Measurements from ENCODE around the gene UBL7.

The UBL7 gene

GRCh38 chr15:74428442-74428787 is 32.5 kb downstream of the UBL7 start:
- intact Hi-C loops (cut with micrococcal nuclease) = no loop called here
- H3K27ac Mint-ChIP-seq = peak overlapping the region; percentile 89
- H3K4me3 Mint-ChIP-seq = peak overlapping the region; percentile 72
- peaks cover 91% of the 10 kb centered on the region for H3K4me1 Mint-ChIP-seq (ENCODE audit: low read depth)
- H3K27me3 Mint-ChIP-seq = peaks cover 22% of the 10 kb centered on the region
- H3K9me3 Mint-ChIP-seq = no peaks in the 10 kb centered on the region
- peaks cover 23% of the 10 kb centered on the region for H3K36me3 Mint-ChIP-seq (ENCODE audit: low read depth)

DNA sequence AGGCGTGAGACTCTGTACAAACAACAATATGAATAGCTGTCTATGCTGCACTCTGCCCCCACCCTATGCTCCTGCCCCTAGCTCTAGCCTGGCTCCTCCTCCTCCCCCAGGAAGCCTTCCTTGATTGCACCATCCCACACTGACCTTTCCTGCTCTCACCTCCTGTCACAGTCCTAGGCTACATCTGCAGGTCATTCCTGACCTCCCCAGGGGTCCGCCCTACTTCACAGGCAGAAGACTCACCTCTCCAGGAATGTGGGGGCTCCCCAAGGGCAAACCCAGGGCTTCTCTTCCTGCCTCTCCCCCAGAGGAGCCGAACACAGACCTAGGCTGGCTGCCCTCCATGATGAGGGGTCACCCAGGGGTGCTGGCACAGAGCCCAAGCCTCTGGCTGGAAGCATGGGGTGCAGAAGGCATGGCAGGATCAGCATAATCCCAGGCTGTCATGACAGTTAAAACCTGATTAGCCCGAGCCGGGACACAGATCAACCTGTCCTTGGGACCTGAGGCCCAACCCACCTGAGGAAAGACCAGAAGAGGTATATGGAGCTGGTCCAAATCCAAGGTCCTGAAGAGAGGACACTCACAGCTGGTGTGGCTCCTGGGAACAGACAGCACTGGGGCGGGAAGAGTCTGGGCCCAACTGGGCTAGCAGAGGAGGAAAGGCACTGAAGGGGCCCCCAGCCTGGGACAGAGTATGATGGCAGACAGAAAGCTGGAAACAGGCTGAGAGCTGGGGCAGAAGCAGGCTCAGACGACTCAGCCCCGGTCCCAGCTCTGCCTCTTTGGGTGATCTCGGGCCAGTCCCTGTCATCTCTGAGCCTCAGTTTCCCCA is 33.1 kb downstream of the UBL7 start:
- Mint-ChIP-seq H3K4me1 (ENCODE audit: low read depth) (peaks cover 97% of the 10 kb centered on the region), H3K4me3 (no peak overlapping the region), H3K27me3 (peaks cover 20% of the 10 kb centered on the region), H3K9me3 (no peaks in the 10 kb centered on the region), H3K27ac (peak overlapping the region; percentile 89), H3K36me3 (ENCODE audit: low read depth) (peaks cover 23% of the 10 kb centered on the region)
- intact Hi-C loops (cut with micrococcal nuclease) = no loop called here

GRCh38 chr15:74426404-74427281 is 34.3 kb downstream of the UBL7 start:
- H3K36me3 Mint-ChIP-seq (ENCODE audit: low read depth) = peaks cover 18% of the 10 kb centered on the region
- H3K27ac Mint-ChIP-seq = peak overlapping the region; percentile 3
- intact Hi-C loops (cut with micrococcal nuclease) = no loop called here
- H3K27me3 Mint-ChIP-seq = peaks cover 9% of the 10 kb centered on the region
- no peak overlapping the region for H3K4me3 Mint-ChIP-seq
- H3K9me3 Mint-ChIP-seq = no peaks in the 10 kb centered on the region
- H3K4me1 Mint-ChIP-seq (ENCODE audit: low read depth) = peaks cover 94% of the 10 kb centered on the region

DNA sequence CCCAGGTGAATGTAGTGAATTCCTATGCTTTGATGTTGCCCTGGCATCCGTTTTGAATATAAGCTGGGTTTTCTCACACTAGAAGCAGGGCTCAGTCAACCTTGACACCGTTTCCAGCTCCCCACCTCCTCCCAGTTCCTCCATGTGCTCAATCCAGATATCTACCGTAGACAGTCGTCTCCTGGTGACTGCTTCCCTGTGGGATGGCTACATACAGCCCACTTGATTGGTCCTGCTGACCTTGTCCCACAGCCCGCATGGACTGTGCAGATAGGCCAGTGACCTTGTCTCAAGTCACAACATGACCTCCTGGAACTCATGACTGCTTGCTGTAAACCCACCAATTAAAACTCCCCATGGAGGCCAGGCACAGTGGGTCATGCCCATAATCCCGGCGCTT is 35.3 kb downstream of the UBL7 start:
- Mint-ChIP-seq H3K27me3 (peaks cover 1% of the 10 kb centered on the region), H3K9me3 (no peaks in the 10 kb centered on the region), H3K27ac (peak overlapping the region; percentile 3), H3K36me3 (ENCODE audit: low read depth) (peaks cover 18% of the 10 kb centered on the region), H3K4me3 (no peak overlapping the region), H3K4me1 (ENCODE audit: low read depth) (peaks cover 88% of the 10 kb centered on the region)
- intact Hi-C loops (cut with micrococcal nuclease) = no loop called here

- H3K4me3 Mint-ChIP-seq = no peak overlapping the region
- intact Hi-C loops (cut with micrococcal nuclease) = no loop called here
- H3K9me3 Mint-ChIP-seq = no peaks in the 10 kb centered on the region
- peak overlapping the region; percentile 17 for H3K27ac Mint-ChIP-seq
- peaks cover 88% of the 10 kb centered on the region for H3K4me1 Mint-ChIP-seq (ENCODE audit: low read depth)
- H3K36me3 Mint-ChIP-seq (ENCODE audit: low read depth) = peaks cover 18% of the 10 kb centered on the region
- peaks cover 1% of the 10 kb centered on the region for H3K27me3 Mint-ChIP-seq
These were observed 35.9 kb downstream of the UBL7 start for GRCh38 chr15:74424901-74425528.

DNA sequence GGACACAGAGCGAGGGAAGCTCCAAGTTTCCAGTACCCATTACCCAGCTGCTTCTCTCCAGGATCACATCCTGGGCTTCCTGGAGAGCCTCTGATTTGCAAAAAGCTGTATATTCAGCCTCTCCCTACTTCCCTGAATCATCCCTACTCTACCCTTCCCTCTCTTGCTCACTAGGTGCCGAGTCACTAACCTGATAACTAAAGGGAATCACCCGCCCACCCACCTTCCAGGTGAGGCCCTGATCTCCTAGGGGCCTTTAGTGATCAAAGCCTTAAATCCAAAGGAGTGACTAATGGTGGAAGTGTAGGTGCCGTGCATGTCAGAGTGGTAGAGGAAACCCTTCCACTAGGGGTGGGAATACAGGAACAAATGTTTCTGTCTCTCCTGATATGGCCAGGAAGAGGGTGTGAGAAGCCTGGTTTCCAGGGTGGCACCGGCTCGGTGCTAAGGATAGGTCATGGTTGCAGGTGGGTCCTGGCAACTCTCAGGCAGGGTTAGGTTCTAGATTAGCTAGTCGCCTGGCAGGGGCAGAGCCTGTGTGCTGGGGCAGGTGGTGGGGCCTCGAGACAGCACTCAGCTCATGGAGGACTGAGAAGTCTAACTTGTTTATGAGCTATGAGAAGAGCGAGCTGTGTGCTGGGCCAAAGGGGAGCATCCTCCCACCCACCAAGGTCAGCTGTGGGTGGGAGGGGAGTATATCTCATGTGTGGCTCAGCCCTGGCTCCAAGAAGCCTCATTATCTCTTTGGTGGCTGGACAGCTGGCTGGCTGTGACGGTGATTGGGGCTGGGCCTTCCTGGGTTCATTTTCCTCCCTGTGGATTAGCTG is 37.3 kb downstream of the UBL7 start:
- Mint-ChIP-seq H3K9me3 (no peaks in the 10 kb centered on the region), H3K27me3 (peaks cover 1% of the 10 kb centered on the region), H3K4me1 (ENCODE audit: low read depth) (peaks cover 77% of the 10 kb centered on the region), H3K4me3 (no peak overlapping the region), H3K36me3 (ENCODE audit: low read depth) (peaks cover 21% of the 10 kb centered on the region), H3K27ac (no peak overlapping the region)
- intact Hi-C loops (cut with micrococcal nuclease) = no loop called here

GRCh38 chr15:74422652-74423430 is 38.1 kb downstream of the UBL7 start:
- Mint-ChIP-seq H3K4me3 (no peak overlapping the region), H3K27me3 (peaks cover 1% of the 10 kb centered on the region), H3K9me3 (no peaks in the 10 kb centered on the region), H3K27ac (peak overlapping the region; percentile 54), H3K36me3 (ENCODE audit: low read depth) (peaks cover 29% of the 10 kb centered on the region), H3K4me1 (ENCODE audit: low read depth) (peaks cover 69% of the 10 kb centered on the region)
- intact Hi-C loops (cut with micrococcal nuclease) = no loop called here

DNA sequence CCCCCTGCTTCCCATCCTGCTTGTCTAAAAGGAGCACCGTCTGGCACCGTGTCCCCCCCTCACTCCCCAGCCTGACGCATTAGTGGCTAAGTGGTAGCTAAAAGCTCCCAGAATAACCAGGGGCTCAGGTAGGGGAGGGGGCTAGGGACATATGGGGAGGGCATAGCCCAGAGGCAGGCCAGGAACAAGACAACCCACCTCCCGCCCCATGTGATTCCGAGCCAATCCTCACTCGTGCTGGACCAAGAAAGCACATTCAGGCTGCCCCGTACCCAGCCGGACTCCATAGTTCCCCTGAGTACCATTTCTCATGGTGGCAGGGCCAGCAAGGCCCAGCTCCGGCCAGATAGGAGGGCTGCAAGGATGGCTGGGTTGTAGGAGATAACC is 38.7 kb downstream of the UBL7 start:
- H3K36me3 Mint-ChIP-seq (ENCODE audit: low read depth) = peaks cover 35% of the 10 kb centered on the region
- H3K27me3 Mint-ChIP-seq = peaks cover 1% of the 10 kb centered on the region
- peaks cover 64% of the 10 kb centered on the region for H3K4me1 Mint-ChIP-seq (ENCODE audit: low read depth)
- H3K4me3 Mint-ChIP-seq = no peak overlapping the region
- H3K27ac Mint-ChIP-seq = peak overlapping the region; percentile 57
- H3K9me3 Mint-ChIP-seq = no peaks in the 10 kb centered on the region
- intact Hi-C loops (cut with micrococcal nuclease) = no loop called here

- H3K4me1 Mint-ChIP-seq (ENCODE audit: low read depth) = peaks cover 58% of the 10 kb centered on the region
- H3K27ac Mint-ChIP-seq = peak overlapping the region; percentile 57
- H3K27me3 Mint-ChIP-seq = peaks cover 1% of the 10 kb centered on the region
- H3K4me3 Mint-ChIP-seq = no peak overlapping the region
- H3K9me3 Mint-ChIP-seq = no peaks in the 10 kb centered on the region
- H3K36me3 Mint-ChIP-seq (ENCODE audit: low read depth) = peaks cover 35% of the 10 kb centered on the region
- intact Hi-C loops (cut with micrococcal nuclease) = no loop called here
These were observed 39.4 kb downstream of the UBL7 start for GRCh38 chr15:74421302-74422245.

GRCh38 chr15:74420193-74420905 is 40.6 kb downstream of the UBL7 start:
- H3K36me3 Mint-ChIP-seq (ENCODE audit: low read depth) = peaks cover 36% of the 10 kb centered on the region
- peaks cover 1% of the 10 kb centered on the region for H3K27me3 Mint-ChIP-seq
- peaks cover 52% of the 10 kb centered on the region for H3K4me1 Mint-ChIP-seq (ENCODE audit: low read depth)
- no peaks in the 10 kb centered on the region for H3K9me3 Mint-ChIP-seq
- H3K4me3 Mint-ChIP-seq = no peak overlapping the region
- H3K27ac Mint-ChIP-seq = no peak overlapping the region
- intact Hi-C loops (cut with micrococcal nuclease) = no loop called here

GRCh38 chr15:74419432-74419831 is 41.5 kb downstream of the UBL7 start:
- Mint-ChIP-seq H3K27ac (no peak overlapping the region), H3K27me3 (no peaks in the 10 kb centered on the region), H3K9me3 (no peaks in the 10 kb centered on the region), H3K4me3 (no peak overlapping the region), H3K4me1 (ENCODE audit: low read depth) (peaks cover 44% of the 10 kb centered on the region), H3K36me3 (ENCODE audit: low read depth) (peaks cover 45% of the 10 kb centered on the region)
- intact Hi-C loops (cut with micrococcal nuclease) = no loop called here
